Gastrocnemius medialis (tissue), 4 donors: ENCODE measurements around the gene GALNS.

Experiments used
- CTCF ChIP-seq, 5 experiments: fragments of 450-650 bp in 3 of 5; fragments of 200-600 bp in 2 of 5; sonication (generic) in 2 of 5; IDR thresholded peaks in 4 of 5; conservative IDR thresholded peaks in 1 of 5; 1 replicate in 4 of 5; 2 replicates in 1 of 5; pipeline ENCODE4 v1.5.1; 2016 to 2019; ENCODE audit warnings: antibody characterized with exemption in 5 of 5, mild to moderate bottlenecking in 3 of 5, moderate library complexity in 3 of 5
- POLR2A ChIP-seq, 2 donors: fragments of 450-650 bp; IDR thresholded peaks; one replicate each; pipeline ENCODE4 v1.6.1; 2017; ENCODE audit warnings: antibody characterized with exemption in 2 of 2, mild to moderate bottlenecking in 2 of 2, moderate library complexity in 2 of 2

- TF ChIP-seq POLR2A (IDR thresholded peaks at IDR 0.05) (no peak), CTCF (IDR thresholded peaks at IDR 0.05 in 4 of 5, conservative IDR thresholded peaks at IDR 0.05 in 1 of 5) (no peak)
These were observed 63.3 kb downstream of the GALNS start for GRCh38 chr16:88793251-88793954.
